Neuronal stem cell (in vitro differentiated cells): ENCODE measurements around the gene RBBP7.

Experiments used
- DNase-seq: peaks from one replicate; pipeline ENCODE4 v3.0.0-alpha.2; 2013; ENCODE audit warnings: low spot score
- H2AFZ ChIP-seq: one replicate; pipeline ENCODE4 v1.6.1; 2013; ENCODE audit warnings: mild to moderate bottlenecking, low read length, inconsistent platforms
- H2AK5ac ChIP-seq: 2 replicates; pipeline ENCODE4 v1.6.1; 2013; ENCODE audit warnings: low read depth, mild to moderate bottlenecking, inconsistent platforms, low read length, moderate library complexity, mixed read lengths
- H2BK120ac ChIP-seq: 2 replicates; pipeline ENCODE4 v1.6.1; 2013; ENCODE audit warnings: low read depth, mild to moderate bottlenecking, inconsistent platforms, low read length, moderate library complexity, mixed read lengths
- H2BK12ac ChIP-seq: one replicate; pipeline ENCODE4 v1.6.1; 2013; ENCODE audit warnings: low read length, inconsistent platforms
- H2BK15ac ChIP-seq: 2 replicates; pipeline ENCODE4 v1.6.1; 2013; ENCODE audit warnings: mild to moderate bottlenecking, low read length, inconsistent platforms, mixed read lengths
- H2BK5ac ChIP-seq: one replicate; pipeline ENCODE4 v1.6.1; 2013; ENCODE audit warnings: inconsistent platforms, mild to moderate bottlenecking, low read length, moderate library complexity
- H3K14ac ChIP-seq: one replicate; pipeline ENCODE4 v1.6.1; 2013; ENCODE audit warnings: low read length, inconsistent platforms
- H3K18ac ChIP-seq: 2 replicates; pipeline ENCODE4 v1.6.1; 2013; ENCODE audit warnings: low read length, inconsistent platforms
- H3K23ac ChIP-seq: 2 replicates; pipeline ENCODE4 v1.6.1; 2013; ENCODE audit warnings: low read depth, mild to moderate bottlenecking, mixed read lengths, low read length, inconsistent platforms; ENCODE audit not compliant: poor library complexity
- H3K27ac ChIP-seq: replicated peaks from 3 replicates; pipeline ENCODE4 v1.5.1; 2013; ENCODE audit warnings: low read length, inconsistent platforms
- H3K27me3 ChIP-seq, 3 experiments: 2 replicates each; pipeline ENCODE4 v1.6.1; 2013; ENCODE audit warnings: low read length in 3 of 3, mild to moderate bottlenecking in 2 of 3, inconsistent platforms in 1 of 3, low read depth in 1 of 3, mixed read lengths in 1 of 3, moderate library complexity in 1 of 3; ENCODE audit not compliant: control insufficient read depth in 3 of 3, insufficient read depth in 3 of 3
- H3K36me3 ChIP-seq, 2 donors: replicated peaks in 1 of 2; 2 replicates each; pipeline ENCODE4 v1.6.1; 2013; ENCODE audit warnings: low read length in 2 of 2; ENCODE audit not compliant: control insufficient read depth in 2 of 2, insufficient read depth in 2 of 2
- H3K4ac ChIP-seq: 2 replicates; pipeline ENCODE4 v1.6.1; 2013; ENCODE audit warnings: inconsistent platforms, mild to moderate bottlenecking, low read length, moderate library complexity
- H3K4me1 ChIP-seq, 2 donors: 1 replicate in 1 of 2; 2 replicates in 1 of 2; pipeline ENCODE4 v1.6.1; 2013; ENCODE audit warnings: low read length in 2 of 2, low read depth in 1 of 2; ENCODE audit not compliant: control insufficient read depth in 2 of 2, insufficient read depth in 1 of 2
- H3K4me2 ChIP-seq: one replicate; pipeline ENCODE4 v1.6.1; 2013; ENCODE audit warnings: mild to moderate bottlenecking, low read length, inconsistent platforms; ENCODE audit not compliant: insufficient read depth, poor library complexity, severe bottlenecking
- H3K4me3 ChIP-seq, 2 donors: 2 replicates each; pipeline ENCODE4 v1.5.1; 2013; ENCODE audit warnings: low read length in 2 of 2, mild to moderate bottlenecking in 2 of 2, inconsistent platforms in 1 of 2, moderate library complexity in 1 of 2
- H3K79me1 ChIP-seq: one replicate; pipeline ENCODE4 v1.6.1; 2013; ENCODE audit warnings: low read depth, mild to moderate bottlenecking, inconsistent platforms, low read length, moderate library complexity
- H3K9ac ChIP-seq: one replicate; pipeline ENCODE4 v1.6.1; 2013; ENCODE audit warnings: mild to moderate bottlenecking, low read depth, low read length, inconsistent platforms; ENCODE audit not compliant: poor library complexity
- H3K9me3 ChIP-seq, 2 donors: replicated peaks in 1 of 2; 2 replicates each; pipeline versions ENCODE3 to v1.6.1; 2013; ENCODE audit warnings: low read length in 2 of 2, mild to moderate bottlenecking in 2 of 2, inconsistent platforms in 1 of 2, low read depth in 1 of 2, mixed read lengths in 1 of 2, moderate library complexity in 1 of 2; ENCODE audit not compliant: control insufficient read depth in 2 of 2, insufficient read depth in 1 of 2
- H4K8ac ChIP-seq: one replicate; pipeline ENCODE4 v1.6.1; 2013; ENCODE audit warnings: low read depth, mild to moderate bottlenecking, inconsistent platforms, low read length, moderate library complexity
- H4K91ac ChIP-seq: one replicate; pipeline ENCODE4 v1.6.1; 2013; ENCODE audit warnings: low read length, low read depth, mild to moderate bottlenecking, inconsistent platforms; ENCODE audit not compliant: poor library complexity
- WGBS, 2 donors: extraction: QIAGEN DNeasy Blood & Tissue Kit; methylation state at CpG; one replicate each; pipeline ENCODE4 v1.1.7; 2013; ENCODE audit warnings: missing lambda C conversion rate in 2 of 2, mixed read lengths in 1 of 2; ENCODE audit not compliant: insufficient read length in 2 of 2, insufficient replicate concordance in 1 of 2; ENCODE audit errors: extremely low coverage in 2 of 2; 5-methylcytosine and 5-hydroxymethylcytosine counted together

The RBBP7 gene

DNA sequence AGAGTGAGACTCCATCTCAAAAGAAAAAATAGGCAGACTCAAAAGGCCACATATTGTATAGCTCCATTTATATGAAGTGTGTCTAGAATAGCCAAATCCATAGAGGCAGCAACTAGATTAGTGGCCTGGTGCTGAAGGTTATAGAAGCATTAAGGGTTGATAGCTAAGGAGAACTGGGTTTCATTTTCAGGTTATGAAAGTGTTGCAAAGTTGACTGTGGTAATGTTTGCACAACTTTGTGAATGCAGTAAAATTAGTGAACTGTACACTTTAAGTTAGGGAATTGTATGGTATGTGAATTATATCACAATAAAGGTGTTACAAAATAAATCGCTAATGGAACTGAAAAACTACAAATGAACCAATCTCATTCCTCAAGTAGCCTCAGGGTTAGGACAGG lies 55.6 kb downstream of the RBBP7 start:
- Histone ChIP-seq H2BK120ac (no peak overlapping the region), H4K91ac (no peak overlapping the region), H3K4me3 (no peak overlapping the region), H3K36me3 (peaks cover 0 to 28% of the 10 kb centered on the region in 2 donors), H3K27ac (no peak overlapping the region), H2BK12ac (no peak overlapping the region), H2BK15ac (no peak overlapping the region), H3K4me1 (no peaks in the 10 kb centered on the region), H3K4me2 (no peak overlapping the region), H2BK5ac (no peak overlapping the region), H3K4ac (no peak overlapping the region), H3K27me3 (no peaks in the 10 kb centered on the region), H3K9ac (no peak overlapping the region), H3K23ac (no peak overlapping the region), H3K9me3 (no peaks in the 10 kb centered on the region), H3K79me1 (no peaks in the 10 kb centered on the region), H2AK5ac (no peak overlapping the region), H2AFZ (no peak overlapping the region), H3K18ac (no peak overlapping the region), H4K8ac (no peak overlapping the region), H3K14ac (no peak overlapping the region)
- DNase-seq = no peak
- WGBS, 2 donors = no CpG with 5 or more reads among the region's 1 CpG

- no peak overlapping the region for H3K9ac ChIP-seq
- no peak overlapping the region for H2AFZ ChIP-seq
- H4K91ac ChIP-seq = no peak overlapping the region
- H3K18ac ChIP-seq = no peak overlapping the region
- H3K27ac ChIP-seq = no peak overlapping the region
- no peak overlapping the region for H2BK15ac ChIP-seq
- H4K8ac ChIP-seq = no peak overlapping the region
- no peak overlapping the region for H2AK5ac ChIP-seq
- H3K4me1 ChIP-seq = peaks cover 0 to 2% of the 10 kb centered on the region in 2 donors
- H3K4me3 ChIP-seq = no peak overlapping the region
- H3K4me2 ChIP-seq = no peak overlapping the region
- no peak overlapping the region for H3K23ac ChIP-seq
- no peaks in the 10 kb centered on the region for H3K9me3 ChIP-seq
- no peaks in the 10 kb centered on the region for H3K27me3 ChIP-seq
- H3K79me1 ChIP-seq = no peaks in the 10 kb centered on the region
- no peak overlapping the region for H3K4ac ChIP-seq
- H2BK12ac ChIP-seq = no peak overlapping the region
- DNase-seq = no peak
- no peak overlapping the region for H2BK120ac ChIP-seq
- no CpG with 5 or more reads among the region's 4 CpGs for WGBS, 2 donors
- H2BK5ac ChIP-seq = no peak overlapping the region
- H3K36me3 ChIP-seq = peaks cover 0 to 14% of the 10 kb centered on the region in 2 donors
- H3K14ac ChIP-seq = no peak overlapping the region
Measured at GRCh38 chrX:16807976-16808542, 62.1 kb downstream of the RBBP7 start.

GRCh38 chrX:16807548-16807947 lies 62.6 kb downstream of the RBBP7 start:
- H3K4me3 ChIP-seq = no peak overlapping the region
- H2BK15ac ChIP-seq = no peak overlapping the region
- no peak overlapping the region for H4K8ac ChIP-seq
- no peak overlapping the region for H2AK5ac ChIP-seq
- H3K79me1 ChIP-seq = no peaks in the 10 kb centered on the region
- no peaks in the 10 kb centered on the region for H3K27me3 ChIP-seq
- no peak overlapping the region for H4K91ac ChIP-seq
- H3K14ac ChIP-seq = no peak overlapping the region
- no peak overlapping the region for H3K4me2 ChIP-seq
- H3K4ac ChIP-seq = no peak overlapping the region
- no peak overlapping the region for H2BK5ac ChIP-seq
- H3K4me1 ChIP-seq = peaks cover 0 to 2% of the 10 kb centered on the region in 2 donors
- no peak overlapping the region for H3K9ac ChIP-seq
- peaks cover 0 to 16% of the 10 kb centered on the region in 2 donors for H3K36me3 ChIP-seq
- DNase-seq = no peak
- H3K18ac ChIP-seq = no peak overlapping the region
- no peak overlapping the region for H2AFZ ChIP-seq
- H3K23ac ChIP-seq = no peak overlapping the region
- no peak overlapping the region for H2BK12ac ChIP-seq
- no peaks in the 10 kb centered on the region for H3K9me3 ChIP-seq
- H2BK120ac ChIP-seq = no peak overlapping the region
- no peak overlapping the region for H3K27ac ChIP-seq

GRCh38 chrX:16804923-16805464 lies 65.2 kb downstream of the RBBP7 start:
- Histone ChIP-seq H2BK15ac (no peak overlapping the region), H3K79me1 (no peaks in the 10 kb centered on the region), H2AK5ac (no peak overlapping the region), H3K14ac (no peak overlapping the region), H4K8ac (no peak overlapping the region), H2BK120ac (no peak overlapping the region), H3K18ac (no peak overlapping the region), H3K23ac (no peak overlapping the region), H2BK12ac (no peak overlapping the region), H3K4me1 (peaks cover 0 to 2% of the 10 kb centered on the region in 2 donors), H2BK5ac (no peak overlapping the region), H3K4me2 (no peak overlapping the region), H3K4ac (no peak overlapping the region), H3K36me3 (peaks cover 0 to 25% of the 10 kb centered on the region in 2 donors), H4K91ac (no peak overlapping the region), H3K27me3 (no peaks in the 10 kb centered on the region), H3K9me3 (no peaks in the 10 kb centered on the region), H3K27ac (no peak overlapping the region), H2AFZ (no peak overlapping the region), H3K4me3 (no peak overlapping the region), H3K9ac (no peak overlapping the region)
- no peak for DNase-seq
- WGBS, 2 donors = no CpG with 5 or more reads among the region's 8 CpGs
